Measurements from ENCODE around the gene NECAB3.

The NECAB3 gene

GRCh38 chr20:33654680-33655161 is 19.5 kb downstream of the NECAB3 start:
- TF ChIP-seq CTCF (IDR thresholded peaks at IDR 0.05), result no peak

GRCh38 chr20:33653900-33654596 is 20.2 kb downstream of the NECAB3 start:
- Histone ChIP-seq H3K9me3 (no peaks in the 10 kb centered on the region), H3K36me3 (no peaks in the 10 kb centered on the region), H3K4me1 (ENCODE audit: control insufficient read depth in 1 of 2, insufficient read depth in 1 of 2, low read depth in 1 of 2, low read length in 1 of 2) (no peaks in the 10 kb centered on the region), H3K27me3 (peaks cover 5% of the 10 kb centered on the region), H3K4me3 (ENCODE audit: low read depth in 1 of 2, low read length in 1 of 2) (no peak overlapping the region), H3K27ac (no peak overlapping the region)
- TF ChIP-seq CTCF (IDR thresholded peaks at IDR 0.05), result no peak

More at GRCh38 chr20:33654680-33655161, 19.5 kb downstream of the NECAB3 start:
- no peaks in the 10 kb centered on the region for H3K9me3 ChIP-seq
- H3K36me3 ChIP-seq, result no peaks in the 10 kb centered on the region
- no peak overlapping the region for H3K4me3 ChIP-seq (ENCODE audit: low read depth in 1 of 2, low read length in 1 of 2)
- peaks cover 5% of the 10 kb centered on the region for H3K27me3 ChIP-seq
- H3K4me1 ChIP-seq (ENCODE audit: control insufficient read depth in 1 of 2, insufficient read depth in 1 of 2, low read depth in 1 of 2, low read length in 1 of 2), result no peaks in the 10 kb centered on the region
- no peak overlapping the region for H3K27ac ChIP-seq

GRCh38 chr20:33653218-33653899 is 20.9 kb downstream of the NECAB3 start:
- Histone ChIP-seq H3K27ac (no peak overlapping the region), H3K36me3 (peaks cover 5% of the 10 kb centered on the region), H3K4me3 (ENCODE audit: low read depth in 1 of 2, low read length in 1 of 2) (no peak overlapping the region), H3K27me3 (peaks cover 5% of the 10 kb centered on the region), H3K4me1 (ENCODE audit: control insufficient read depth in 1 of 2, insufficient read depth in 1 of 2, low read depth in 1 of 2, low read length in 1 of 2) (no peaks in the 10 kb centered on the region), H3K9me3 (no peaks in the 10 kb centered on the region)
- no peak for TF ChIP-seq CTCF (IDR thresholded peaks at IDR 0.05)

- H3K27ac ChIP-seq, result no peak overlapping the region
- no peak overlapping the region for H3K4me3 ChIP-seq (ENCODE audit: low read depth in 1 of 2, low read length in 1 of 2)
- H3K36me3 ChIP-seq, result peaks cover 16% of the 10 kb centered on the region
- no peak for TF ChIP-seq CTCF (IDR thresholded peaks at IDR 0.05)
- no peaks in the 10 kb centered on the region for H3K4me1 ChIP-seq (ENCODE audit: control insufficient read depth in 1 of 2, insufficient read depth in 1 of 2, low read depth in 1 of 2, low read length in 1 of 2)
- no peaks in the 10 kb centered on the region for H3K9me3 ChIP-seq
- peaks cover 5% of the 10 kb centered on the region for H3K27me3 ChIP-seq
Observed at GRCh38 chr20:33651562-33652048, 22.6 kb downstream of the NECAB3 start.

- TF ChIP-seq CTCF (IDR thresholded peaks at IDR 0.05), result no peak
- Histone ChIP-seq H3K9me3 (no peaks in the 10 kb centered on the region), H3K27ac (no peak overlapping the region), H3K4me1 (ENCODE audit: control insufficient read depth in 1 of 2, insufficient read depth in 1 of 2, low read depth in 1 of 2, low read length in 1 of 2) (no peaks in the 10 kb centered on the region), H3K4me3 (ENCODE audit: low read depth in 1 of 2, low read length in 1 of 2) (no peak overlapping the region), H3K27me3 (peaks cover 5% of the 10 kb centered on the region), H3K36me3 (peaks cover 22% of the 10 kb centered on the region)
Observed at GRCh38 chr20:33650753-33651561, 23.3 kb downstream of the NECAB3 start.
